Activated T-helper 17 cell treated with anti-CD3 and anti-CD28 coated beads, Interleukin-2, amount 50 U/mL, for 72 hours (primary cell): Measurements from ENCODE around the gene SYF2. TPM values are rescaled to one million over a fixed set of nuclear protein-coding genes. Genes with fewer than 3 reads are reported as not detected.
A peak's percentile ranks its signal among the peaks of the same experiment; 100 is the strongest.

Experiments used
- ATAC-seq: fragments of 150-1000 bp; cut with Tn5 transposase; replicated peaks from 2 replicates; pipeline ENCODE4 v1.10.0; 2021; ENCODE audit warnings: mild to moderate bottlenecking, moderate library complexity
- H3K27ac Mint-ChIP-seq: one replicate; pipeline ENCODE4 v1.8.0; 2022; ENCODE audit warnings: mixed read lengths
- H3K27me3 Mint-ChIP-seq: one replicate; pipeline ENCODE4 v1.8.0; 2022; ENCODE audit warnings: mixed read lengths
- H3K36me3 Mint-ChIP-seq: one replicate; pipeline ENCODE4 v1.8.0; 2022; ENCODE audit warnings: low read depth, mild to moderate bottlenecking, mixed read lengths
- H3K4me1 Mint-ChIP-seq: one replicate; pipeline ENCODE4 v1.8.0; 2022; ENCODE audit warnings: mixed read lengths
- H3K4me3 Mint-ChIP-seq: one replicate; pipeline ENCODE4 v1.8.0; 2022; ENCODE audit warnings: mild to moderate bottlenecking, mixed read lengths
- H3K9me3 Mint-ChIP-seq: one replicate; pipeline ENCODE4 v1.8.0; 2022; ENCODE audit warnings: mixed read lengths
- total RNA-seq, 2 donors: library from RNA; stranded (reverse); gene quantifications; one replicate each; pipeline ENCODE4 v1.2.3, GENCODE V29; 2022

SYF2 gene
- total RNA-seq, 2 donors from 2014 or later = 39.1 to 46.1 TPM

DNA sequence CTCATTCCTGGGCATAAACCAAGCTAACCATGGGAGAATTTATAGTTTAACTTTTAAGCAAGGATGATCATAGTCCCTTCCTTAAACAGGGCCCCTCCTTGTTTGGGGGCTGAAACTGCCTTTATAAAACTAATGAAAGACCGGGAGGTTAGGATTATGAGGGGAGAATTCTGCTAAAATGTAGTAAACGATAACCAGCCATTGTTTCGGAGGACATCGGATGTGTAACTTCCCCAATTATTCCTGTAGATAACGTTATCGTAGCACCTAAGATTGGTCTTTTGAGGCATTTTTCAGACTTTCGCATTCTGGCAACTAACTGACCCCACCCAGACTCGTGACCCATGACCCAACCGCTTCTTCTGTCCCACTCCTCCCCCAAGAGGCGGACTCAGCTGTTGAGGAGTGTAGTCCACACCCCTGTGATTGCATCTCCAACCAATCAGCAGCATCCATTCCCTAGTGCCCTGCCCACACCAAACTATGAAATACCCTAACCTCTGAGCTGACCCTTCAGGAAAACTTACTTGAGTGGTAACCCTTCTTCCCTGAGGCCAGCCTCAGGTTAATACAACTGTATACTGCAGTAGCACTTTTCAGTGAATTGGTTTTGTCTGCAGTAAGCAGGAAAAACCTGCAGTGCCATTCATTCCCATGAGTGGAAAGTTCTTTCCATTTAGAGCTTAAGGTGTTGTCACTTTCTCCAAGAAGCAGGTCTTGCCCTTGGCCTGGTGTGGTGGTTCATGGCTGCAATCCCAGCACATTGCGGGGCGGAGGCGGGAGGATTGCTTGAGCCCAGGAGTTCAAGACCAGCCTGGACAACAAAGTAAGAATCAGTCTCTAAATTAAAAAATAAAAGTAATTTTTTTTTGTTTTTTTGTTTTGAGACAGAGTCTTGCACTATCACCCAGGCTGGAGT is 823 bp upstream of the SYF2 start:
- H3K27me3 Mint-ChIP-seq = no peaks in the 10 kb centered on the region
- peaks cover 5% of the 10 kb centered on the region for H3K36me3 Mint-ChIP-seq
- H3K4me1 Mint-ChIP-seq = peaks cover 9% of the 10 kb centered on the region
- H3K27ac Mint-ChIP-seq = no peak overlapping the region
- peak; percentile 92 for ATAC-seq
- no peak overlapping the region for H3K4me3 Mint-ChIP-seq
- H3K9me3 Mint-ChIP-seq = no peaks in the 10 kb centered on the region

DNA sequence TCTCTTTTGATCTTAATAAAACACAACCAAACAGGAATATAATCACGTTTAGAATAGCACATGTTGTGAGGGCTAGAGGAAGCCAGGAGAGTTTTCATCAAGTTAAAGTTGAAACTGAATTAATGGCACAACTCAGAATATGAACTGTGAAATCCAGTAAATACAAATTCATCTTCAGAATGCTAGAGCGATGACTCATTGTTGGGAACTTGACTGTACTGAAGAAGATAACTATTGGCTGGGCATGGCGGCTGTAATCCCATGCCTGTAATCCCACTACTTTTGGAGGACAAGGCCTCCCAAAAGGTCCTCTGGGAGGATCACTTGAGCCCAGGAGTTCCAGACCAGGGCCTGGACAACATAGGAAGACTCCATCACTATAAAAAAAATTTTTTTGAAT is 8.8 kb downstream of the SYF2 start:
- H3K4me1 Mint-ChIP-seq = peaks cover 8% of the 10 kb centered on the region
- no peak for ATAC-seq
- H3K27me3 Mint-ChIP-seq = no peaks in the 10 kb centered on the region
- H3K27ac Mint-ChIP-seq = no peak overlapping the region
- H3K9me3 Mint-ChIP-seq = no peaks in the 10 kb centered on the region
- no peak overlapping the region for H3K4me3 Mint-ChIP-seq
- H3K36me3 Mint-ChIP-seq = peaks cover 61% of the 10 kb centered on the region

- Mint-ChIP-seq H3K27ac (no peak overlapping the region), H3K27me3 (no peaks in the 10 kb centered on the region), H3K36me3 (peaks cover 61% of the 10 kb centered on the region), H3K4me1 (peaks cover 3% of the 10 kb centered on the region), H3K4me3 (no peak overlapping the region), H3K9me3 (no peaks in the 10 kb centered on the region)
- no peak for ATAC-seq
These were observed 9.7 kb downstream of the SYF2 start for GRCh38 chr1:25222606-25223005.

DNA sequence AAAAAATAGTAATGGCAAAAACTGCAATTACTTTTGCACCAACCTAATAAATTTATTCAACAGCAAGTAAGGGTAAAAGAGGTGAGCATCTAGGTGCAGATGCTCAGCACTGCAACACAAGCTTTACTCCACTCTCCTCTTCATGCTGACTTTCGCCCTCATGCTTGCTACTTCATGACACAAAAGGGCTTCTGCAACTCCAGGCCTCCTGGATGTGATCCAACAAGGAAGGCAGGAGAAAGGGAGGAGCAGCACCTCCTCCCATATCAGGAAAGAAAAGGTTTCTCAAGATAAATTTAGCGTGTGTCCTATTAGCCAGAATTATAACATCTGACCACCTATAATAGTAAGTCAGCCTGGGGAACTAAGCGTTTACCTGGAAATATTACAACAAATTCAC is 11.6 kb downstream of the SYF2 start:
- no peaks in the 10 kb centered on the region for H3K9me3 Mint-ChIP-seq
- H3K27me3 Mint-ChIP-seq = no peaks in the 10 kb centered on the region
- H3K4me3 Mint-ChIP-seq = no peak overlapping the region
- no peak overlapping the region for H3K27ac Mint-ChIP-seq
- H3K36me3 Mint-ChIP-seq = peaks cover 61% of the 10 kb centered on the region
- no peak for ATAC-seq
- H3K4me1 Mint-ChIP-seq = peaks cover 9% of the 10 kb centered on the region

GRCh38 chr1:25219661-25220251 is 12.5 kb downstream of the SYF2 start:
- Mint-ChIP-seq H3K27me3 (no peaks in the 10 kb centered on the region), H3K36me3 (peaks cover 56% of the 10 kb centered on the region), H3K27ac (peak overlapping the region; percentile 41), H3K4me3 (no peak overlapping the region), H3K9me3 (no peaks in the 10 kb centered on the region), H3K4me1 (peaks cover 9% of the 10 kb centered on the region)
- ATAC-seq = no peak

DNA sequence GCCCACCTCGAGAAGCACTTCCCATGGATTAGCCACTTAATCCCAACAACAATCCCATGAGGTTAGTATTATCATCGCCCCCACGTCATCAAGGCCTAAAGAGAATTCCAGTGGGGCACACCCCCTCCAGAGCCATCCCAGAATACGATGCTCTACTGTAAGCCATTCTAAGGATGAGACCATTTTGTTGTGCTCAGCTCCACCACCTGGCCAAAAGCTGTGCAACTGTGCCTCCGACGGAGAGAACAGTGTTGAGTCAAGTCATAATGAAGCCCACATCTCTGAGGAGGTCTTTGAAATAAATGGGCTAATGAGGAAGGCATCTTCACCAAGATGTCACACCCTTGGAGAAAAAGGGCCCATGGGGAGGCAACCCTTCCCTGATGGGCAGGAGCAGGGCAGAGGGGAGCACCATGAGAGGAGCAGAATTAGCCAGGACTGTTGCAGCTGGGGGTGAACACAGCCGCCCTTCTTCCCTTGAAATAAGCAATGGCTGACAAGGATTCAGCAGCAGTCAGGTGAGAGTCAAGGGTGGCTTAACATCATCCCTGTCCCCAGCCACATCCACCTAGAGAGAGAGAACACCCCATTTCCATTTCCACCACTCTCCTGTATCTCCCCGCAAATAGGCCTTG is 14.6 kb downstream of the SYF2 start:
- no peak overlapping the region for H3K27ac Mint-ChIP-seq

GRCh38 chr1:25217015-25217414 is 15.3 kb downstream of the SYF2 start:
- Mint-ChIP-seq H3K9me3 (no peaks in the 10 kb centered on the region), H3K36me3 (peaks cover 29% of the 10 kb centered on the region), H3K27ac (no peak overlapping the region), H3K4me3 (no peak overlapping the region), H3K27me3 (no peaks in the 10 kb centered on the region), H3K4me1 (peaks cover 9% of the 10 kb centered on the region)
- no peak for ATAC-seq

More for the DNA sequence above, 14.6 kb downstream of the SYF2 start:
- Mint-ChIP-seq H3K9me3 (no peaks in the 10 kb centered on the region), H3K36me3 (peaks cover 36% of the 10 kb centered on the region), H3K4me3 (no peak overlapping the region), H3K27me3 (no peaks in the 10 kb centered on the region), H3K4me1 (peaks cover 9% of the 10 kb centered on the region)
- ATAC-seq = no peak

GRCh38 chr1:25216123-25216522 is 16.2 kb downstream of the SYF2 start:
- Mint-ChIP-seq H3K9me3 (no peaks in the 10 kb centered on the region), H3K4me1 (peaks cover 9% of the 10 kb centered on the region), H3K27me3 (no peaks in the 10 kb centered on the region)

GRCh38 chr1:25212725-25213124 is 19.6 kb downstream of the SYF2 start:
- ATAC-seq = no peak
- Mint-ChIP-seq H3K27me3 (peaks cover 6% of the 10 kb centered on the region), H3K4me1 (peaks cover 6% of the 10 kb centered on the region), H3K9me3 (no peaks in the 10 kb centered on the region), H3K36me3 (no peaks in the 10 kb centered on the region), H3K4me3 (no peak overlapping the region), H3K27ac (no peak overlapping the region)

More at GRCh38 chr1:25216123-25216522, 16.2 kb downstream of the SYF2 start:
- H3K27ac Mint-ChIP-seq = no peak overlapping the region
- ATAC-seq = no peak
- peaks cover 20% of the 10 kb centered on the region for H3K36me3 Mint-ChIP-seq
- no peak overlapping the region for H3K4me3 Mint-ChIP-seq

- H3K27ac Mint-ChIP-seq = no peak overlapping the region
- ATAC-seq = no peak
- no peak overlapping the region for H3K4me3 Mint-ChIP-seq
- H3K4me1 Mint-ChIP-seq = no peaks in the 10 kb centered on the region
- H3K36me3 Mint-ChIP-seq = no peaks in the 10 kb centered on the region
- no peaks in the 10 kb centered on the region for H3K9me3 Mint-ChIP-seq
- H3K27me3 Mint-ChIP-seq = peaks cover 6% of the 10 kb centered on the region
These were observed 21.6 kb downstream of the SYF2 start for GRCh38 chr1:25210728-25211127.

DNA sequence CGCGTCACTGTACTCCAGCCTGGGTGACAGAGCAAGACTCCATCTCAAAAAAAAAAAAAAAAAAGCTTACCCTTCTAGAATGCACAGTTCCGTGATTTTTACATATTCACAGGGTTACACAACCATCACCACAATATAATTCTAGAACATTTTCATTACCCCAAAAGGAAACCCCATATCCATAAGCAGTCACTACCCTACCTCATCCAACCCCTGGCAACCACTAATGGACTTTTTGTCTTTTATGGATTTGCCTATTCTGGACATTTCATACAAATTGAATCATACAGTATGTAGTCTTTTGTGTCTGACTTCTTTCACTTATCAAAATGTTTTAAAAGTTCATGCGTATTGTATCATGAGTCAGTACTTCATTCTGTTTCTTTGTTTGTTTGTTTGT is 22.8 kb downstream of the SYF2 start:
- no peak for ATAC-seq
- Mint-ChIP-seq H3K36me3 (no peaks in the 10 kb centered on the region), H3K27me3 (peaks cover 6% of the 10 kb centered on the region), H3K27ac (no peak overlapping the region), H3K4me3 (no peak overlapping the region), H3K4me1 (no peaks in the 10 kb centered on the region), H3K9me3 (no peaks in the 10 kb centered on the region)

- Mint-ChIP-seq H3K36me3 (no peaks in the 10 kb centered on the region), H3K4me1 (no peaks in the 10 kb centered on the region), H3K9me3 (no peaks in the 10 kb centered on the region), H3K27ac (no peak overlapping the region), H3K27me3 (peaks cover 6% of the 10 kb centered on the region), H3K4me3 (no peak overlapping the region)
- ATAC-seq = no peak
These were observed 23.6 kb downstream of the SYF2 start for GRCh38 chr1:25208561-25209222.

- no peaks in the 10 kb centered on the region for H3K9me3 Mint-ChIP-seq
- H3K36me3 Mint-ChIP-seq = no peaks in the 10 kb centered on the region
- no peaks in the 10 kb centered on the region for H3K4me1 Mint-ChIP-seq
- H3K27me3 Mint-ChIP-seq = peaks cover 6% of the 10 kb centered on the region
- H3K4me3 Mint-ChIP-seq = no peak overlapping the region
- H3K27ac Mint-ChIP-seq = no peak overlapping the region
- no peak for ATAC-seq
These were observed 24.2 kb downstream of the SYF2 start for GRCh38 chr1:25208092-25208491.

DNA sequence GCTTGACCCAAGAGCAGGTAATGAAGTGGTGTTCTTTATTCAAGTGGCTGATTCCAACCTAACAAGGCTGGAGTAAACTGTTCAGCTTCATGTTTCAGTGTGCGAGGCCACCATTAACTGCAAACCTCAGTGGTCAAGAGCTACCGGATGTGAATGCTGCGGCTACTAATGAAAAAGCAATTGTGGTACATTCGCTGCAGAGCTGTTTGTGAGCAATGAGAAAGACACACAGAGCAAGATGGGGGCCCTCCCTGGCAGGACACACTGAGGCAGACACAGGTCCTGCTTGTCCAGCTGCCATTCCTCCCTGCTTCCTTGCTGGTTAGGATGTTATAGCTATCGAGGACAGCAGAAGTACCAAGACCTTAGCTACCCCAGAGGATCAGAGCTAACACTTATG is 26.1 kb downstream of the SYF2 start:
- Mint-ChIP-seq H3K27me3 (peaks cover 6% of the 10 kb centered on the region), H3K4me3 (no peak overlapping the region), H3K27ac (no peak overlapping the region), H3K9me3 (no peaks in the 10 kb centered on the region), H3K4me1 (no peaks in the 10 kb centered on the region), H3K36me3 (no peaks in the 10 kb centered on the region)
- ATAC-seq = no peak
